WTC11 (cell line): ENCODE measurements around the gene HLA-DQB1.

Experiments
- ATF1 ChIP-seq: sonication (generic); formaldehyde crosslinking; IDR thresholded peaks from 2 replicates; pipeline ENCODE4 v1.8.1; 2023; ENCODE audit warnings: mild to moderate bottlenecking, moderate library complexity, missing genetic modification reagents
- CBFB ChIP-seq: sonication (generic); formaldehyde crosslinking; IDR thresholded peaks from 2 replicates; pipeline ENCODE4 v1.8.1; 2022; ENCODE audit warnings: mild to moderate bottlenecking, low read depth, missing genetic modification reagents
- ETV6 ChIP-seq: sonication (generic); formaldehyde crosslinking; IDR thresholded peaks from 2 replicates; pipeline ENCODE4 v1.8.1; 2022; ENCODE audit warnings: mild to moderate bottlenecking, missing genetic modification reagents
- NR2C2 ChIP-seq: sonication (generic); formaldehyde crosslinking; IDR thresholded peaks from 2 replicates; pipeline ENCODE4 v1.8.0; 2022; ENCODE audit warnings: mild to moderate bottlenecking, missing genetic modification reagents
- OVOL2 ChIP-seq: fragments of 250-450 bp; sonication (Bioruptor Pico); IDR thresholded peaks from 2 replicates; pipeline ENCODE4 v1.9.0; 2021; ENCODE audit warnings: mild to moderate bottlenecking, borderline replicate concordance
- SP1 ChIP-seq: sonication (generic); formaldehyde crosslinking; conservative IDR thresholded peaks from 2 replicates; pipeline ENCODE4 v1.8.1; 2022; ENCODE audit warnings: missing genetic modification reagents
- TCF7 ChIP-seq: sonication (generic); formaldehyde crosslinking; IDR thresholded peaks from 2 replicates; pipeline ENCODE4 v1.8.0; 2022; ENCODE audit warnings: mild to moderate bottlenecking, low read depth, missing genetic modification reagents, moderate library complexity
- TEAD1 ChIP-seq: sonication (generic); formaldehyde crosslinking; IDR thresholded peaks from 2 replicates; pipeline ENCODE4 v1.8.0; 2022; ENCODE audit warnings: mild to moderate bottlenecking, missing genetic modification reagents
- ZNF423 ChIP-seq: fragments of 250-450 bp; sonication (Bioruptor Pico); IDR thresholded peaks from 2 replicates; pipeline ENCODE4 v2.1.2; 2022; ENCODE audit warnings: mild to moderate bottlenecking, moderate library complexity
- TF ChIP-seq, protein P1 (sequence below): fragments of 200-600 bp; IDR thresholded peaks from 2 replicates; pipeline ENCODE4 v1.8.0; 2022; ENCODE audit warnings: antibody characterized with exemption
- TF ChIP-seq, protein P2 (sequence below): sonication (generic); formaldehyde crosslinking; IDR thresholded peaks from 2 replicates; pipeline ENCODE4 v1.8.0; 2022; ENCODE audit warnings: mild to moderate bottlenecking, missing genetic modification reagents
- TF ChIP-seq, protein P3 (sequence below): sonication (generic); formaldehyde crosslinking; IDR thresholded peaks from 2 replicates; pipeline ENCODE4 v1.8.1; 2022; ENCODE audit warnings: missing genetic modification reagents, borderline replicate concordance
- TF ChIP-seq, protein P4 (sequence below): sonication (generic); formaldehyde crosslinking; IDR thresholded peaks from 2 replicates; pipeline ENCODE4 v1.8.0; 2022; ENCODE audit warnings: mild to moderate bottlenecking, missing genetic modification reagents
- TF ChIP-seq, protein P5 (sequence below): sonication (generic); formaldehyde crosslinking; IDR thresholded peaks from 2 replicates; pipeline ENCODE4 v1.8.1; 2023; ENCODE audit warnings: mild to moderate bottlenecking, missing genetic modification reagents, borderline replicate concordance

DNA sequence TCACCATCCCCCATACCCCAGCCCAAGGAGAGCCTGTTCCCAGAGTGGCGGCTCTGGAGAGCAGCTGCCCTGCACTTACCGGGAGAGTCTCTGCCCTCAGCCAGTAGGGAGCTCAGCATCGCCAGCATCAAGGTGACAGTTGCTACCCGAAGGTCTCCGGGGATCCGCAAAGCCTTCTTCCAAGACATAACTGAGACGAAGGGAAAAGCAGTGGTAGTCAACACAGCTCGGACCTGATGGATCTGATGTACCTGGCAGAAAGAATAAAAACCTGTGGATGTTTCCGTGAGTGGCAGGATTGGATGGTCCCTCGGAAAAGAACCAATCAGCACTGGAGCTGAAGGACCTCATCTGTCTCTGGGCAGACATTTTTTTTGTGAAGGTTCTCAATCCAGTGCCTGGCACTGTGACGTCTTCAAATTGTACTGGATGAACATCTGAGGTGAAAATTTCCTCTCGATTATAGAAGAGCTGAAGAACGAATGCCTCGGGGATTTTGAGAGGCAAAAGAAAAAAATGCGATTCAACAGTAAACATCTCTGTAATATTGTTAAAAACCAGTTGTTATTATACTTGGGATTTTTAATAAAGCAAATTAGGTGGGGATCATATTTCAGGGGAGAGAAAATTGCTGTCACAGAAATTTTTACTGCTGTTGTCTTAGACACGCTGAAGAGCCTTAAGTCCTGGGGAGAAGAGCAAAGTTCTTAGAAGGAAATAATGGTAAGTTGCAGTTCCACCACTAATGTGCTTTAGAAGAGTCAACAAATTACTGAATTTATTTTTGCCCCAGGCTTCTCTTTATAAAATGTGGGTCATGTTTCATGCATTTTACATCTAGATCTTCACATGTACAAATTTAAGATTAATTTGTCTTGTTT, at the start of gene HLA-DQB1:
- TF ChIP-seq, protein P1, sequence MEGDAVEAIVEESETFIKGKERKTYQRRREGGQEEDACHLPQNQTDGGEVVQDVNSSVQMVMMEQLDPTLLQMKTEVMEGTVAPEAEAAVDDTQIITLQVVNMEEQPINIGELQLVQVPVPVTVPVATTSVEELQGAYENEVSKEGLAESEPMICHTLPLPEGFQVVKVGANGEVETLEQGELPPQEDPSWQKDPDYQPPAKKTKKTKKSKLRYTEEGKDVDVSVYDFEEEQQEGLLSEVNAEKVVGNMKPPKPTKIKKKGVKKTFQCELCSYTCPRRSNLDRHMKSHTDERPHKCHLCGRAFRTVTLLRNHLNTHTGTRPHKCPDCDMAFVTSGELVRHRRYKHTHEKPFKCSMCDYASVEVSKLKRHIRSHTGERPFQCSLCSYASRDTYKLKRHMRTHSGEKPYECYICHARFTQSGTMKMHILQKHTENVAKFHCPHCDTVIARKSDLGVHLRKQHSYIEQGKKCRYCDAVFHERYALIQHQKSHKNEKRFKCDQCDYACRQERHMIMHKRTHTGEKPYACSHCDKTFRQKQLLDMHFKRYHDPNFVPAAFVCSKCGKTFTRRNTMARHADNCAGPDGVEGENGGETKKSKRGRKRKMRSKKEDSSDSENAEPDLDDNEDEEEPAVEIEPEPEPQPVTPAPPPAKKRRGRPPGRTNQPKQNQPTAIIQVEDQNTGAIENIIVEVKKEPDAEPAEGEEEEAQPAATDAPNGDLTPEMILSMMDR, result no peak
- TF ChIP-seq, protein P2, sequence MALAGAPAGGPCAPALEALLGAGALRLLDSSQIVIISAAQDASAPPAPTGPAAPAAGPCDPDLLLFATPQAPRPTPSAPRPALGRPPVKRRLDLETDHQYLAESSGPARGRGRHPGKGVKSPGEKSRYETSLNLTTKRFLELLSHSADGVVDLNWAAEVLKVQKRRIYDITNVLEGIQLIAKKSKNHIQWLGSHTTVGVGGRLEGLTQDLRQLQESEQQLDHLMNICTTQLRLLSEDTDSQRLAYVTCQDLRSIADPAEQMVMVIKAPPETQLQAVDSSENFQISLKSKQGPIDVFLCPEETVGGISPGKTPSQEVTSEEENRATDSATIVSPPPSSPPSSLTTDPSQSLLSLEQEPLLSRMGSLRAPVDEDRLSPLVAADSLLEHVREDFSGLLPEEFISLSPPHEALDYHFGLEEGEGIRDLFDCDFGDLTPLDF (CRISPR knock-in tag), result no peak
- no peak for TF ChIP-seq TCF7 (CRISPR knock-in tag)
- TF ChIP-seq OVOL2 (CRISPR knock-in tag), result no peak
- no peak for TF ChIP-seq ZNF423 (CRISPR knock-in tag)
- no peak for TF ChIP-seq TEAD1 (CRISPR knock-in tag)
- no peak for TF ChIP-seq SP1 (CRISPR knock-in tag)
- TF ChIP-seq, protein P3, sequence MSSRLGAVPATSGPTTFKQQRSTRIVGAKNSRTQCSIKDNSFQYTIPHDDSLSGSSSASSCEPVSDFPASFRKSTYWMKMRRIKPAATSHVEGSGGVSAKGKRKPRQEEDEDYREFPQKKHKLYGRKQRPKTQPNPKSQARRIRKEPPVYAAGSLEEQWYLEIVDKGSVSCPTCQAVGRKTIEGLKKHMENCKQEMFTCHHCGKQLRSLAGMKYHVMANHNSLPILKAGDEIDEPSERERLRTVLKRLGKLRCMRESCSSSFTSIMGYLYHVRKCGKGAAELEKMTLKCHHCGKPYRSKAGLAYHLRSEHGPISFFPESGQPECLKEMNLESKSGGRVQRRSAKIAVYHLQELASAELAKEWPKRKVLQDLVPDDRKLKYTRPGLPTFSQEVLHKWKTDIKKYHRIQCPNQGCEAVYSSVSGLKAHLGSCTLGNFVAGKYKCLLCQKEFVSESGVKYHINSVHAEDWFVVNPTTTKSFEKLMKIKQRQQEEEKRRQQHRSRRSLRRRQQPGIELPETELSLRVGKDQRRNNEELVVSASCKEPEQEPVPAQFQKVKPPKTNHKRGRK (CRISPR knock-in tag), result no peak
- no peak for TF ChIP-seq CBFB (CRISPR knock-in tag)
- TF ChIP-seq, protein P4, sequence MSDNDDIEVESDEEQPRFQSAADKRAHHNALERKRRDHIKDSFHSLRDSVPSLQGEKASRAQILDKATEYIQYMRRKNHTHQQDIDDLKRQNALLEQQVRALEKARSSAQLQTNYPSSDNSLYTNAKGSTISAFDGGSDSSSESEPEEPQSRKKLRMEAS (CRISPR knock-in tag), result no peak
- TF ChIP-seq, protein P5, sequence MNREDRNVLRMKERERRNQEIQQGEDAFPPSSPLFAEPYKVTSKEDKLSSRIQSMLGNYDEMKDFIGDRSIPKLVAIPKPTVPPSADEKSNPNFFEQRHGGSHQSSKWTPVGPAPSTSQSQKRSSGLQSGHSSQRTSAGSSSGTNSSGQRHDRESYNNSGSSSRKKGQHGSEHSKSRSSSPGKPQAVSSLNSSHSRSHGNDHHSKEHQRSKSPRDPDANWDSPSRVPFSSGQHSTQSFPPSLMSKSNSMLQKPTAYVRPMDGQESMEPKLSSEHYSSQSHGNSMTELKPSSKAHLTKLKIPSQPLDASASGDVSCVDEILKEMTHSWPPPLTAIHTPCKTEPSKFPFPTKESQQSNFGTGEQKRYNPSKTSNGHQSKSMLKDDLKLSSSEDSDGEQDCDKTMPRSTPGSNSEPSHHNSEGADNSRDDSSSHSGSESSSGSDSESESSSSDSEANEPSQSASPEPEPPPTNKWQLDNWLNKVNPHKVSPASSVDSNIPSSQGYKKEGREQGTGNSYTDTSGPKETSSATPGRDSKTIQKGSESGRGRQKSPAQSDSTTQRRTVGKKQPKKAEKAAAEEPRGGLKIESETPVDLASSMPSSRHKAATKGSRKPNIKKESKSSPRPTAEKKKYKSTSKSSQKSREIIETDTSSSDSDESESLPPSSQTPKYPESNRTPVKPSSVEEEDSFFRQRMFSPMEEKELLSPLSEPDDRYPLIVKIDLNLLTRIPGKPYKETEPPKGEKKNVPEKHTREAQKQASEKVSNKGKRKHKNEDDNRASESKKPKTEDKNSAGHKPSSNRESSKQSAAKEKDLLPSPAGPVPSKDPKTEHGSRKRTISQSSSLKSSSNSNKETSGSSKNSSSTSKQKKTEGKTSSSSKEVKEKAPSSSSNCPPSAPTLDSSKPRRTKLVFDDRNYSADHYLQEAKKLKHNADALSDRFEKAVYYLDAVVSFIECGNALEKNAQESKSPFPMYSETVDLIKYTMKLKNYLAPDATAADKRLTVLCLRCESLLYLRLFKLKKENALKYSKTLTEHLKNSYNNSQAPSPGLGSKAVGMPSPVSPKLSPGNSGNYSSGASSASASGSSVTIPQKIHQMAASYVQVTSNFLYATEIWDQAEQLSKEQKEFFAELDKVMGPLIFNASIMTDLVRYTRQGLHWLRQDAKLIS (CRISPR knock-in tag), result no peak
- TF ChIP-seq NR2C2 (CRISPR knock-in tag), result no peak
- TF ChIP-seq ATF1 (CRISPR knock-in tag), result no peak
- TF ChIP-seq ETV6 (CRISPR knock-in tag), result no peak
